ENCODE measurements around the gene CPED1.

CPED1 gene

DNA sequence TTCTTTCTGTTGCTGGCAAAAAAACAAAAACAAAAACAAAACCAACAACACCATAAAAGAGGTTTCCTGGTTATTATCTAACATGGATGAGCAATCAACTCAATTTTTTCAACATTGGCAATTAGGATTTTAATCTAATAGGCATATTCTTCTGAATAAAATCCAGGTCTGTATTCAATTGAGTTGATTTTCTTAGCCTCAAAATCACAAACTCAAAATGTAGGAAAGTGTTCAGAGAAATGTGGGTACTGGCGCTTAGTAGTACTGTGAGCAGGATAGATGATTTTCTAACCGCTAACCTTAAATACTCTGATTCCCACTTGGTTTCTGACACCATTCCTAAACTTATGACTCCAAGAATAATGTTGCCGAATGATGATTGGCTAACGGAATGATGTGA lies 345.9 kb downstream of the CPED1 start:
- Histone ChIP-seq H3K36me3 (ENCODE audit: control insufficient read depth in 2 of 2, insufficient read depth in 1 of 2, low read length in 2 of 2) (no peaks in the 10 kb centered on the region), H3K27ac (ENCODE audit: extremely low read depth, low read depth, low read length) (no peak overlapping the region), H3K4me1 (ENCODE audit: control insufficient read depth, insufficient read depth, low read length) (no peaks in the 10 kb centered on the region), H3K4me3 (ENCODE audit: low read depth, low read length) (no peak overlapping the region), H3K9me3 (ENCODE audit: control insufficient read depth, insufficient read depth, low read depth, low read length) (no peaks in the 10 kb centered on the region)
- POLR2A ChIA-PET, result no interaction called here
- no peak for TF ChIP-seq ZNF768 (tag by site-specific recombination; IDR thresholded peaks at IDR 0.05)
- TF ChIP-seq ZNF624 (tag by site-specific recombination; IDR thresholded peaks at IDR 0.05), result no peak
- TF ChIP-seq ZNF623 (tag by site-specific recombination; IDR thresholded peaks at IDR 0.05), result no peak
- no peak for TF ChIP-seq ZNF16 (tag by site-specific recombination; IDR thresholded peaks at IDR 0.05; ENCODE audit: low read depth)
- TF ChIP-seq ZNF423 (tag by site-specific recombination; IDR thresholded peaks at IDR 0.05), result no peak
- TF ChIP-seq ZNF157 (tag by site-specific recombination; IDR thresholded peaks at IDR 0.05), result no peak
- TF ChIP-seq, protein P1, sequence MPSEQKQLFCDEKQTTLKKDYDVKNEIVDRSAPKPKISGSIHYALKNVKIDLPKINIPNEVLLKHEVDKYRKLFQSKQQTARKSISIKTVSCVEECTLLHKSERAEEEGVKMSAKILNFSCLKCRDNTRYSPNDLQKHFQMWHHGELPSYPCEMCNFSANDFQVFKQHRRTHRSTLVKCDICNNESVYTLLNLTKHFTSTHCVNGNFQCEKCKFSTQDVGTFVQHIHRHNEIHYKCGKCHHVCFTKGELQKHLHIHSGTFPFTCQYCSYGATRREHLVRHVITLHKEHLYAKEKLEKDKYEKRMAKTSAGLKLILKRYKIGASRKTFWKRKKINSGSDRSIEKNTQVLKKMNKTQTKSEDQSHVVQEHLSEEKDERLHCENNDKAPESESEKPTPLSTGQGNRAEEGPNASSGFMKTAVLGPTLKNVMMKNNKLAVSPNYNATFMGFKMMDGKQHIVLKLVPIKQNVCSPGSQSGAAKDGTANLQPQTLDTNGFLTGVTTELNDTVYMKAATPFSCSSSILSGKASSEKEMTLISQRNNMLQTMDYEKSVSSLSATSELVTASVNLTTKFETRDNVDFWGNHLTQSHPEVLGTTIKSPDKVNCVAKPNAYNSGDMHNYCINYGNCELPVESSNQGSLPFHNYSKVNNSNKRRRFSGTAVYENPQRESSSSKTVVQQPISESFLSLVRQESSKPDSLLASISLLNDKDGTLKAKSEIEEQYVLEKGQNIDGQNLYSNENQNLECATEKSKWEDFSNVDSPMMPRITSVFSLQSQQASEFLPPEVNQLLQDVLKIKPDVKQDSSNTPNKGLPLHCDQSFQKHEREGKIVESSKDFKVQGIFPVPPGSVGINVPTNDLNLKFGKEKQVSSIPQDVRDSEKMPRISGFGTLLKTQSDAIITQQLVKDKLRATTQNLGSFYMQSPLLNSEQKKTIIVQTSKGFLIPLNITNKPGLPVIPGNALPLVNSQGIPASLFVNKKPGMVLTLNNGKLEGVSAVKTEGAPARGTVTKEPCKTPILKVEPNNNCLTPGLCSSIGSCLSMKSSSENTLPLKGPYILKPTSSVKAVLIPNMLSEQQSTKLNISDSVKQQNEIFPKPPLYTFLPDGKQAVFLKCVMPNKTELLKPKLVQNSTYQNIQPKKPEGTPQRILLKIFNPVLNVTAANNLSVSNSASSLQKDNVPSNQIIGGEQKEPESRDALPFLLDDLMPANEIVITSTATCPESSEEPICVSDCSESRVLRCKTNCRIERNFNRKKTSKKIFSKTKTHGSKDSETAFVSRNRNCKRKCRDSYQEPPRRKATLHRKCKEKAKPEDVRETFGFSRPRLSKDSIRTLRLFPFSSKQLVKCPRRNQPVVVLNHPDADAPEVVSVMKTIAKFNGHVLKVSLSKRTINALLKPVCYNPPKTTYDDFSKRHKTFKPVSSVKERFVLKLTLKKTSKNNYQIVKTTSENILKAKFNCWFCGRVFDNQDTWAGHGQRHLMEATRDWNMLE (tag by site-specific recombination; conservative IDR thresholded peaks at IDR 0.05; ENCODE audit: low read depth), result no peak
- TF ChIP-seq, protein P2, sequence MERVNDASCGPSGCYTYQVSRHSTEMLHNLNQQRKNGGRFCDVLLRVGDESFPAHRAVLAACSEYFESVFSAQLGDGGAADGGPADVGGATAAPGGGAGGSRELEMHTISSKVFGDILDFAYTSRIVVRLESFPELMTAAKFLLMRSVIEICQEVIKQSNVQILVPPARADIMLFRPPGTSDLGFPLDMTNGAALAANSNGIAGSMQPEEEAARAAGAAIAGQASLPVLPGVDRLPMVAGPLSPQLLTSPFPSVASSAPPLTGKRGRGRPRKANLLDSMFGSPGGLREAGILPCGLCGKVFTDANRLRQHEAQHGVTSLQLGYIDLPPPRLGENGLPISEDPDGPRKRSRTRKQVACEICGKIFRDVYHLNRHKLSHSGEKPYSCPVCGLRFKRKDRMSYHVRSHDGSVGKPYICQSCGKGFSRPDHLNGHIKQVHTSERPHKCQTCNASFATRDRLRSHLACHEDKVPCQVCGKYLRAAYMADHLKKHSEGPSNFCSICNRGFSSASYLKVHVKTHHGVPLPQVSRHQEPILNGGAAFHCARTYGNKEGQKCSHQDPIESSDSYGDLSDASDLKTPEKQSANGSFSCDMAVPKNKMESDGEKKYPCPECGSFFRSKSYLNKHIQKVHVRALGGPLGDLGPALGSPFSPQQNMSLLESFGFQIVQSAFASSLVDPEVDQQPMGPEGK (tag by site-specific recombination; IDR thresholded peaks at IDR 0.05), result no peak
- no peak for TF ChIP-seq GLI4 (tag by site-specific recombination; IDR thresholded peaks at IDR 0.05)
- TF ChIP-seq, protein P3, sequence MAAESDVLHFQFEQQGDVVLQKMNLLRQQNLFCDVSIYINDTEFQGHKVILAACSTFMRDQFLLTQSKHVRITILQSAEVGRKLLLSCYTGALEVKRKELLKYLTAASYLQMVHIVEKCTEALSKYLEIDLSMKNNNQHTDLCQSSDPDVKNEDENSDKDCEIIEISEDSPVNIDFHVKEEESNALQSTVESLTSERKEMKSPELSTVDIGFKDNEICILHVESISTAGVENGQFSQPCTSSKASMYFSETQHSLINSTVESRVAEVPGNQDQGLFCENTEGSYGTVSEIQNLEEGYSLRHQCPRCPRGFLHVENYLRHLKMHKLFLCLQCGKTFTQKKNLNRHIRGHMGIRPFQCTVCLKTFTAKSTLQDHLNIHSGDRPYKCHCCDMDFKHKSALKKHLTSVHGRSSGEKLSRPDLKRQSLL (tag by site-specific recombination; IDR thresholded peaks at IDR 0.05), result no peak
- TF ChIP-seq ZNF174 (tag by site-specific recombination; IDR thresholded peaks at IDR 0.05), result no peak
- TF ChIP-seq, protein P4, sequence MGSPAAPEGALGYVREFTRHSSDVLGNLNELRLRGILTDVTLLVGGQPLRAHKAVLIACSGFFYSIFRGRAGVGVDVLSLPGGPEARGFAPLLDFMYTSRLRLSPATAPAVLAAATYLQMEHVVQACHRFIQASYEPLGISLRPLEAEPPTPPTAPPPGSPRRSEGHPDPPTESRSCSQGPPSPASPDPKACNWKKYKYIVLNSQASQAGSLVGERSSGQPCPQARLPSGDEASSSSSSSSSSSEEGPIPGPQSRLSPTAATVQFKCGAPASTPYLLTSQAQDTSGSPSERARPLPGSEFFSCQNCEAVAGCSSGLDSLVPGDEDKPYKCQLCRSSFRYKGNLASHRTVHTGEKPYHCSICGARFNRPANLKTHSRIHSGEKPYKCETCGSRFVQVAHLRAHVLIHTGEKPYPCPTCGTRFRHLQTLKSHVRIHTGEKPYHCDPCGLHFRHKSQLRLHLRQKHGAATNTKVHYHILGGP (tag by site-specific recombination; IDR thresholded peaks at IDR 0.05), result no peak
- no peak for TF ChIP-seq ZNF747 (tag by site-specific recombination; IDR thresholded peaks at IDR 0.05)
- TF ChIP-seq ZFP69B (tag by site-specific recombination; IDR thresholded peaks at IDR 0.05), result no peak
- TF ChIP-seq ZNF175 (tag by site-specific recombination; IDR thresholded peaks at IDR 0.05), result no peak
- TF ChIP-seq ZFP3 (tag by site-specific recombination; IDR thresholded peaks at IDR 0.05; ENCODE audit: low read depth), result no peak
- TF ChIP-seq ZNF341 (tag by site-specific recombination; IDR thresholded peaks at IDR 0.05; ENCODE audit: low read depth), result no peak
- no peak for TF ChIP-seq ZNF660 (tag by site-specific recombination; IDR thresholded peaks at IDR 0.05)
- no peak for TF ChIP-seq SP2 (tag by site-specific recombination; IDR thresholded peaks at IDR 0.05)
- TF ChIP-seq, protein P5, sequence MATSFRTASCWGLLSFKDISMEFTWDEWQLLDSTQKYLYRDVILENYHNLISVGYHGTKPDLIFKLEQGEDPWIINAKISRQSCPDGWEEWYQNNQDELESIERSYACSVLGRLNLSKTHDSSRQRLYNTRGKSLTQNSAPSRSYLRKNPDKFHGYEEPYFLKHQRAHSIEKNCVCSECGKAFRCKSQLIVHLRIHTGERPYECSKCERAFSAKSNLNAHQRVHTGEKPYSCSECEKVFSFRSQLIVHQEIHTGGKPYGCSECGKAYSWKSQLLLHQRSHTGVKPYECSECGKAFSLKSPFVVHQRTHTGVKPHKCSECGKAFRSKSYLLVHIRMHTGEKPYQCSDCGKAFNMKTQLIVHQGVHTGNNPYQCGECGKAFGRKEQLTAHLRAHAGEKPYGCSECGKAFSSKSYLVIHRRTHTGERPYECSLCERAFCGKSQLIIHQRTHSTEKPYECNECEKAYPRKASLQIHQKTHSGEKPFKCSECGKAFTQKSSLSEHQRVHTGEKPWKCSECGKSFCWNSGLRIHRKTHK (tag by site-specific recombination; IDR thresholded peaks at IDR 0.05), result no peak
- CTCF ChIA-PET, result no interaction called here
